ENCODE results near the gene TACC3.

GRCh38 chr4:1715002-1715758 lies 6.1 kb upstream of the TACC3 start:
- TF ChIP-seq CTCF (conservative IDR thresholded peaks at IDR 0.05; ENCODE audit: low read depth, low read length) (no peak), EZH2 (IDR thresholded peaks at IDR 0.05; ENCODE audit: low read length, unreplicated experiment) (no peak)

All from PC-3 (cell line).